OCI-LY7 (cell line): Measurements from ENCODE around the gene TBL1Y. TPM values are rescaled to one million over a fixed set of nuclear protein-coding genes. Genes with fewer than 3 reads are reported as not detected.

Experiments used
- BruUV-seq: library from RNA; stranded (reverse); fragments of 400-500 nt; replicated peaks from 2 replicates; lab custom pipeline; 2021; lab: Mats Ljungman, UMichigan
- CTCF ChIA-PET: fragments of 300-600 bp; sonication (Branson Sonifier 250); formaldehyde crosslinking; loops from one replicate; lab custom pipeline; 2022; ENCODE audit warnings: antibody characterized with exemption; ENCODE audit not compliant: unreplicated experiment; lab: Charles Lee
- POLR2A ChIA-PET: fragments of 300-600 bp; sonication (Branson Sonifier 250); formaldehyde crosslinking; loops from one replicate; lab custom pipeline; 2022; ENCODE audit warnings: antibody characterized with exemption; lab: Charles Lee
- DNase-seq: peaks from one replicate; pipeline ENCODE4 v3.0.0-alpha.2; 2015; ENCODE audit warnings: low spot score
- H2AFZ ChIP-seq: fragments of 200-600 bp; sonication (generic), shearing (Covaris generic); 2 replicates; pipeline ENCODE4 v1.6.1; 2014; ENCODE audit warnings: mild to moderate bottlenecking, antibody characterized with exemption, low read length, moderate library complexity
- H3K27ac ChIP-seq: fragments of 200-600 bp; sonication (generic); 2 replicates; pipeline ENCODE4 v1.5.1; 2014; ENCODE audit warnings: mixed run types, low read depth, mild to moderate bottlenecking, moderate library complexity, low read length, inconsistent platforms; ENCODE audit not compliant: poor library complexity, severe bottlenecking
- H3K36me3 ChIP-seq: fragments of 200-600 bp; sonication (generic); 2 replicates; pipeline ENCODE4 v1.6.1; 2014; ENCODE audit warnings: mild to moderate bottlenecking, antibody characterized with exemption, low read length, moderate library complexity, mixed read lengths; ENCODE audit not compliant: insufficient read depth
- H3K4me1 ChIP-seq: fragments of 200-600 bp; sonication (generic); 2 replicates; pipeline ENCODE4 v1.5.1; 2014; ENCODE audit warnings: mild to moderate bottlenecking, low read length; ENCODE audit not compliant: insufficient read depth, poor library complexity, severe bottlenecking
- H3K4me2 ChIP-seq: fragments of 200-600 bp; sonication (generic); 2 replicates; pipeline ENCODE4 v1.6.1; 2014; ENCODE audit warnings: mild to moderate bottlenecking, low read length
- H3K4me3 ChIP-seq: fragments of 200-600 bp; sonication (generic); 2 replicates; pipeline ENCODE4 v1.5.1; 2014; ENCODE audit warnings: mild to moderate bottlenecking, low read depth, low read length; ENCODE audit not compliant: poor library complexity, severe bottlenecking
- H3K79me2 ChIP-seq: fragments of 200-600 bp; sonication (generic); 2 replicates; pipeline ENCODE4 v1.6.1; 2016; ENCODE audit warnings: low read depth, mild to moderate bottlenecking, low read length, moderate library complexity, mixed read lengths; ENCODE audit not compliant: insufficient read depth
- H3K9me2 ChIP-seq: fragments of 200-600 bp; sonication (generic); 2 replicates; pipeline ENCODE4 v1.6.1; 2016; ENCODE audit warnings: mild to moderate bottlenecking, low read length, mixed read lengths; ENCODE audit not compliant: insufficient read depth
- H3K9me3 ChIP-seq: fragments of 200-600 bp; sonication (generic); 2 replicates; pipeline ENCODE4 v1.6.1; 2014; ENCODE audit warnings: mild to moderate bottlenecking, mixed run types, low read length, mixed read lengths
- H4K20me1 ChIP-seq: fragments of 200-600 bp; sonication (generic); 2 replicates; pipeline ENCODE4 v1.6.1; 2014; ENCODE audit warnings: mild to moderate bottlenecking, antibody characterized with exemption, low read length, moderate library complexity, mixed read lengths; ENCODE audit not compliant: insufficient read depth
- EZH2phosphoT487 ChIP-seq: fragments of 200-600 bp; sonication (generic); IDR thresholded peaks from 2 replicates; pipeline ENCODE4 v1.6.1; 2018; ENCODE audit warnings: low read depth, borderline replicate concordance, mild to moderate bottlenecking, mixed run types, antibody characterized with exemption, low read length, moderate library complexity, mixed read lengths
- intact Hi-C: fragments of 100-400 bp; cut with micrococcal nuclease; formaldehyde crosslinking; loops from one replicate; pipeline ENCODE4 v1.10.0; 2022; ENCODE audit not compliant: unreplicated experiment
- total RNA-seq, 2 experiments: library from RNA; depleted of rRNA in 1 of 2; stranded (reverse); fragments of >200 nt in 1 of 2; shearing (Covaris generic) in 1 of 2; gene quantifications; 2 replicates each; pipeline ENCODE4 v1.2.3, GENCODE V29; 2014 to 2022
- TF ChIP-seq, protein P1 (sequence below): fragments of 200-600 bp; sonication (generic); conservative IDR thresholded peaks from 2 replicates; pipeline ENCODE4 v1.5.1; 2014; ENCODE audit warnings: mild to moderate bottlenecking, antibody characterized with exemption, low read length, moderate library complexity, mixed read lengths

The TBL1Y gene
- total RNA-seq, 2 experiments from 2014 or later = 16.3 to 20.3 TPM

DNA sequence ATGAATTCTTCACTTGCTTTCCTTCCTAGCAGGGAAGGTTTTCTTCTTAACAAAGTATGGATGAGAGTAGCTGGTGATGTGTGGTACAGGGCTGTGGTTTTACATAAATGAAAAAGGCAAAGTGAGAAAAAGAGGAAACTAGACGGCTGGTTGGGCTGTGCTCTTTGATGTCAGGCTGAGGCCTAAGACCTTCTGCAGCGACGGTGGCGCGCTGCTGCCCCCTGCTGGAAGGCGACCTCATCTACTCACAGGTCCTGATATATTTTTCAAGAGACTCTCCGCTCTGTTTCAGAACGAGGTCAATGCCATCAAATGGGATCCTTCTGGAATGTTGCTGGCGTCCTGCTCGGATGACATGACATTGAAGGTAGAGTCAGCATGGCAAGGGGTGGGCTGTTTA is 175.1 kb downstream of the TBL1Y start:
- Histone ChIP-seq H2AFZ (no peak overlapping the region), H3K36me3 (peaks cover 10% of the 10 kb centered on the region), H4K20me1 (no peaks in the 10 kb centered on the region), H3K4me3 (no peak overlapping the region), H3K27ac (peak overlapping the region; percentile 23), H3K4me2 (peak overlapping the region; percentile 42), H3K9me2 (no peaks in the 10 kb centered on the region), H3K9me3 (no peaks in the 10 kb centered on the region), H3K79me2 (no peaks in the 10 kb centered on the region), H3K4me1 (peaks cover 10% of the 10 kb centered on the region)
- ChIA-PET CTCF (interaction anchor here (0.6 to 0.7 kb wide), 2 partner anchors 109 to 143 kb away, joined by 3 to 4 read pairs; no protein-coding TSS in a partner anchor), POLR2A (interaction anchor here (1.1 to 2.8 kb wide), 2 partner anchors 110 to 119 kb away, joined by 5 to 8 read pairs; no protein-coding TSS in a partner anchor)
- intact Hi-C loops = loop anchor here (1.0 kb wide), 1 partner anchor 121 kb away; no protein-coding TSS in a partner anchor
- BruUV-seq = no TSS peak
- peak; percentile 83 for DNase-seq
- TF ChIP-seq, protein P1, sequence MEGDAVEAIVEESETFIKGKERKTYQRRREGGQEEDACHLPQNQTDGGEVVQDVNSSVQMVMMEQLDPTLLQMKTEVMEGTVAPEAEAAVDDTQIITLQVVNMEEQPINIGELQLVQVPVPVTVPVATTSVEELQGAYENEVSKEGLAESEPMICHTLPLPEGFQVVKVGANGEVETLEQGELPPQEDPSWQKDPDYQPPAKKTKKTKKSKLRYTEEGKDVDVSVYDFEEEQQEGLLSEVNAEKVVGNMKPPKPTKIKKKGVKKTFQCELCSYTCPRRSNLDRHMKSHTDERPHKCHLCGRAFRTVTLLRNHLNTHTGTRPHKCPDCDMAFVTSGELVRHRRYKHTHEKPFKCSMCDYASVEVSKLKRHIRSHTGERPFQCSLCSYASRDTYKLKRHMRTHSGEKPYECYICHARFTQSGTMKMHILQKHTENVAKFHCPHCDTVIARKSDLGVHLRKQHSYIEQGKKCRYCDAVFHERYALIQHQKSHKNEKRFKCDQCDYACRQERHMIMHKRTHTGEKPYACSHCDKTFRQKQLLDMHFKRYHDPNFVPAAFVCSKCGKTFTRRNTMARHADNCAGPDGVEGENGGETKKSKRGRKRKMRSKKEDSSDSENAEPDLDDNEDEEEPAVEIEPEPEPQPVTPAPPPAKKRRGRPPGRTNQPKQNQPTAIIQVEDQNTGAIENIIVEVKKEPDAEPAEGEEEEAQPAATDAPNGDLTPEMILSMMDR = peak; percentile 80
- TF ChIP-seq EZH2phosphoT487 = no peak

DNA sequence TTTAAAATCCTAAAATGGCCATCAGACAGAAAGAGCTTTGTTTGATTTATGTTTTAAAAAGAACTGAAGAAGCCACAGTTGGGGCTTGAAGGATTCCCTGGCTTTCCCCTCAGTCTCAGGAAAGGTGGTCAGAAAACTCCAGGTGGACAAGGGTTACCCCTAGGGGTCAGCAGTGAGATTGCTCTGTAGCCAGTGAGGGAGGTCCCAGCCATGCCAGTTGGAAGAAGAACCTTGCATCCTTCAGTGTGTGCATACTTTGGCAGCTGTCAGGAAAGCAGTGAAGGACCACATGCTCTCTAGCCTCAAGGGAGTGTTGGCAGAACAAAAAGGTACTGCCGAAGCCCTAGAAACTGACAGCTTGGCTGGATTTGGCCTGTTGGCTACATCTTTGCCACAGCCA is 182.3 kb downstream of the TBL1Y start:
- Histone ChIP-seq H3K79me2 (no peaks in the 10 kb centered on the region), H3K4me1 (no peaks in the 10 kb centered on the region), H3K9me3 (no peaks in the 10 kb centered on the region), H3K9me2 (no peaks in the 10 kb centered on the region), H3K4me2 (no peak overlapping the region), H3K4me3 (no peak overlapping the region), H4K20me1 (no peaks in the 10 kb centered on the region), H2AFZ (no peak overlapping the region), H3K36me3 (no peaks in the 10 kb centered on the region; the same call in none of the 2 replicates), H3K27ac (no peak overlapping the region)
- peak; percentile 13 for DNase-seq
- no TSS peak for BruUV-seq
- ChIA-PET CTCF (no interaction called here), POLR2A (no interaction called here)
- TF ChIP-seq EZH2phosphoT487 = no peak
- TF ChIP-seq, protein P1 = peak; percentile 59
- intact Hi-C loops = no loop called here

- CTCF ChIA-PET = no interaction called here
- no TSS peak for BruUV-seq
- H2AFZ ChIP-seq = no peak overlapping the region
Measured at GRCh38 chrY:7094365-7094764, 183.9 kb downstream of the TBL1Y start.

More at GRCh38 chrY:7094365-7094764, 183.9 kb downstream of the TBL1Y start:
- Histone ChIP-seq H3K4me2 (no peak overlapping the region), H3K79me2 (no peaks in the 10 kb centered on the region), H3K27ac (no peak overlapping the region), H3K4me1 (no peaks in the 10 kb centered on the region), H3K36me3 (no peaks in the 10 kb centered on the region; the same call in 1 of the 2 replicates), H3K9me2 (no peaks in the 10 kb centered on the region), H3K9me3 (no peaks in the 10 kb centered on the region), H4K20me1 (no peaks in the 10 kb centered on the region), H3K4me3 (no peak overlapping the region)
- POLR2A ChIA-PET = no interaction called here
- DNase-seq = no peak
- intact Hi-C loops = no loop called here
- TF ChIP-seq, protein P1 = no peak
- no peak for TF ChIP-seq EZH2phosphoT487
